HG03378 (cell line): Measurements from ENCODE around the gene KLHL29.

Source experiments
- ATAC-seq: cut with Tn5 transposase; IDR thresholded peaks from one replicate; pipeline ENCODE4 v1.9.1; 2021; ENCODE audit warnings: mild to moderate bottlenecking, moderate library complexity; ENCODE audit not compliant: unreplicated experiment

The KLHL29 gene

DNA sequence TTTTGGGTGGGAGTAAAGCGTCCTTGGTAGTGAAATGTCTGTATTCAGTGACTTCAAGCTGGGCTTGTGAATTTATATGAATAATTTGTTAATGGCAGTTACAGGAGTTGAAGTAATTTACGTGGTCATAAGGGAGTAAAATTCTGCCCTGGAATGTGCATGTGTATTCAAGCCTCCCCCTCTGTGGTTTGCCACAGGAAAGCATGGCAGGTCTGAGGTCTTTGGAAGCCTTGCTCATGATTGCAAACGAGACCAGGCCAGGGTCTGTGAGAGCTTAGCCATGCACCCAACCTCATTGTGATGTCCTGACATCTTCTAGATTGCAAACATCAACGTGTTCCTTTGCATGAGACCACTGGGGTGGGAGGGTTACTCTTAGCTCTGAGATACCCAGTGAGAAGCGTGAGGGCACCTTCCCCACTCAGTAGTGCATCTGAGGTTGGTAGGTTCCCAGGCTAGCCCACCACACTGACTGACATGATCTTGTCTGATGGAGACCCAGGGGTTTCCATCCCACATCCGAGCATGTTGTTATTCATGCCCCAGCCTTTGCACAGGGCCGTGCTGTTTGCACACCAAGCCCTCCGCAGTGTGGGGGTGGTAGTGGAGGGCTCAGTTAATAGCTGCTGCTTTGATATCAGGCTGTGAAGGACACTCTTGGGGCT lies 216.5 kb downstream of the KLHL29 start:
- ATAC-seq: no peak

DNA sequence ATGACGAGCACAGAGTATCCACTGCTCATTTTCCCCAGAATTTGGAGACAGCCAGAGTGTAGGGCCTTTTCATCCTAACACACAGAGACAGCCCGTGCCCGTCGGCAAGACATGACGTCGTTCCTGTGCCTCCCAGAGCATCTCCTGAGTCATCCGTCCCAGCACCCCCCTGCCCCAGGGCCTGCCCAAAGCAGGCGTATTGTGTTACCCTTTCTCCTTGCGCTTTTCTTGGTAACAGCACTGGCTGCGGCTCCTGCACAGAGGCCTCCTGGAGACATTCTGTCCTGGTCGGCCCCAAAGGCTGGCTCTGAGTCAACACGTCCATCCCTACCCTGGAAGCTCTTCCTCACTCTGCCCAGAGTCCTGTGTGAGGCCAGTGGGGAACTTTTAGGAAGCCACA lies 217.1 kb downstream of the KLHL29 start:
- ATAC-seq: no peak

DNA sequence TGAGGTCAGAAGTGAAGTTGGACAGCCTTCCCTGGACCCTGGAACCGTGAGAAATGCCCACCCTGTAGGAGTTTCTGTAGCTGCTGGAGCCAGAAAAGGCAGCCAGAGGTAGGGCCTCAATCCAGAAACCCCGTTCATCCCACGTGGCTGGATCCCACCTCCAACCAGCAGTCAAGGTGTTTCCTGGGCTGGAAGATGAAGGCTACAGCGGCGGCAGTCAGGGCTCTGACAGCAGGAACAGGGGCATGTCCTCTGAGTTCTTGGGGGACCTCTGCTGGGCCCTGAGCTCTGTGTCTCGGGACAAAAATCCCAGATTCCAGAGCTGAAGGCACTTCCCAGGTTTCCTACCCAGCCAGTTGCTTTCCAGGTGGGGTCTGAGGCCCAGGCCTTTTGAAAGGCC lies 218.2 kb downstream of the KLHL29 start:
- no peak for ATAC-seq

DNA sequence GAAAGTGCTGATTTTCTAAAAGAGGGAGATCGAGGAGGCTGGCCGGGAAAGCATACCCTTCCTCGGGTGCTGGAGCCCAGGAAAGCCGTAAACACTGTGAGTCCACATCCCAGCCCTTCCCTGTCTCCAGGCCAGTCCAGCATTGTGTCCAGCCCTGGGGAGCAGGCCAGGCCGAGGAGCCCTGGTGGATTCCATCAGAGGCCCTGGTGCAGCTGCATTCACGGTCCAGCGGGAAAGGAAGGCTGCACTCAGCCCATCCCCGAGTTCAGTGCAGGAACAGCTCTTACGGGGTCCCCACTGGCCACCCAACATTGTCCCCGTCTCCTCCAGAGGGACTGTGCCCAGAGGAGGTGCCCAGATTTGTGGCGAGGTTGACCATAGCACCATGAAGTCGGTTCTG lies 218.6 kb downstream of the KLHL29 start:
- ATAC-seq: no peak

DNA sequence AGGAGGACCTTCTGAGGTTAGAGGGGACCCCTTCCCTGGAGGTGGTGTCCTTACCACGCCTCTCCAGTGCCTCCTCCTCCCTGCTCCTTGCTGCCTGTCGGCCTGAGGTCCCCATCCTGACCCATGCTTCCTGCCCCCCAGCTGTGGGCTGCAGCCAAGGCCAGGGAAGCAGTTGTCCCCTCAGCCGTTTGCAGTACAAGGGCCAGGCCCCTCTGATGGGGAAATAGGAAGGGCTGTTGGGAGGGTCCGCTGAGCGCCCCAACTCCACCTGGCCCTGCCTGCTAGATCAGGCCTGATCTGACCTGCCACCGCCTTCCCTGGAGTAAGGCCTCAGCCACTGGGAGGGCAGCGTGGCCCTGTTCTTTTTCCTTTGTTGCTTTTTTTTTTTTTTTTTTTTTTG lies 219.8 kb downstream of the KLHL29 start:
- no peak for ATAC-seq

DNA sequence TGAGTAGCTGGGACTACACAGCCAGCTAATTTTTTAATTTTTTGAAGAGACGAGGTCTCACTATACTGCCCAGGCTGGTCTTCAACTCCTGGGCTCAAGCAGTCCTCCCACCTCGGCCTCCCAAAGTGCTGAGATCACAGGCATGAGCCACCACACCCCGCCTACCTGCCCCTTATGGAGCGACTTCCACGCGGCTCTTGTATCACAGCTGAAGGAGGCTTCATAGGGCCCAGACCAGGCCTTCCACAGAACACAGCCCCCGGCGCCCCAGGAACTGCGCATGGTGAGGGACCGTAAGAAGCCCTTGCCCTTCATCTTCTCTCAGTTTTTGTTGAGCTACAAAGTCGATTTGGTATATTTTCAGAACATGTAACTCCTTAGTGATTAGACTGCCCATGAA lies 220.3 kb downstream of the KLHL29 start:
- no peak for ATAC-seq

DNA sequence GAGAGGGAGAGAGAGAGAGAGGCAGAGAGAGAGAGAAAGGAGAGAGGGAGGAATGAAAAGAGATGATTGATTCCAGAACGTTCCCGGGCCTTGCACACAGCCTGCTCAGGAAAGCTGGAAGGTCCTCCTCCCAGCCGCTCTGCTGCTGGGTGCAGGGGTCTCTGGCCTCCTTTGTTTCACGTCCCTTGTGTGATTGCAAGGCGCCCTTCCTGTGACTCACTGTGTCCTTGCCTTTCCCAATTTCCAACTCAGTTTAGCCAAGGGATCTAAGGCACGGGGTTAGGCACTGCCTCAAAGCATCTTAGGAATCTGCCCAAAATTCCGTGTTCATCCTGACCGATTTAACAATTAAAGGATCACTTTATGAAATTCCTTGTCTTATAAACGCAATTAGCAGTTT lies 221.2 kb downstream of the KLHL29 start:
- no peak for ATAC-seq

DNA sequence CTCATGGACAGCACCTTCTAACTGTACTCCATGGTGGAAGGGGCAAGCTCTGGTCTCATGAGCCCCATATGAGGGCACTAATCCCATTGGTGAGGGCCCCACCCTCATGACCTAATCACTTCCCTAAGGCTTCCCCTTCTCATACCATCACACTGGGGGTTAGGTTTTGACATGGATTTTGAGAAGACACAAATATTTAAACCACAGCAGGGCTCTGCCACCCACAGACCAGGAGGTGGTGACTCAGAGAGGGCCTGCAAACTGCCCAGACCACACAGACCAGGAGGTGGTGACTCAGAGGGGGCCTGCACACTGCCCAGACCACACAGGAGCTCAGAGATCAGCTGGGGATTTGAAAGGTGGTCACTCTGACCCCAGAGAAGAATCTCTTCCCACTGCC lies 222.0 kb downstream of the KLHL29 start:
- ATAC-seq: no peak

DNA sequence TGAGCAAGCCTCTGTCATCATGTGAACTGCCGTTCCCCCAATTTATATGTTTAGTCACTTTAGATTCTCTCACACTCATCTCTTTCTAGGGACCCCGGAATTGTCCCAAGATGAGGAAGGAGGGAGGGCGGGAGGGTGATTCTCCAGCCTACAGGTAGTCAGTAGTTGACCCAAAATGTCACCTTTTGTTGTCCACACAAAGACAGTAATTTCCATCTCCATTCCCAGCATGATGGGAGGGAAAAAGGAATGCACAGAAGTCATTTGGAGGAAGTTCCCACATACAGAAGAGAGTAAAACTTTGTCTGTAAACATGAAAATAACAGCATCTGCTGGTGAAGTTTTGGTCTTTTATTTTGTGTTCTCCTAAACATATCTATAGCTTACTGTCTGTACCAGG lies 222.9 kb downstream of the KLHL29 start:
- no peak for ATAC-seq

DNA sequence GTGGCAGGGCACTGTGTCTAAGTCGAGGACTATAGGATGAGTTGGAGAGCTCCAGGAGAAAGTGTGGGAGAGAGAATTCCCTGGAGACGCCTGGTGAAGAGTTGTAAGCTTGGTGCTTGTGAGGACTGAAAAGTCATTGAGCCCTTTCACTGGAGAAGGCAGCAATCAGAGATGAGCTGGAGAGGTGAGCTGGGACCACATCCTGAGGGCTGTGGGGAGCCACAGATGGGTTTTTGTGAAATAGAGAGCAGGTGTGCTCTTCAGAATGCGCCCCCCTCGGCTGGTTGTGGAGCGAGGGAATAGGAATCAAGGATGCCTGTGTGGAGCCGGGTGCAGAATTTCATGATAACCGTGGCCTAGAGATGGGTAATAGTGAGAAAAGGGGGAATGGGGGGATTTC lies 224.3 kb downstream of the KLHL29 start:
- ATAC-seq: no peak

DNA sequence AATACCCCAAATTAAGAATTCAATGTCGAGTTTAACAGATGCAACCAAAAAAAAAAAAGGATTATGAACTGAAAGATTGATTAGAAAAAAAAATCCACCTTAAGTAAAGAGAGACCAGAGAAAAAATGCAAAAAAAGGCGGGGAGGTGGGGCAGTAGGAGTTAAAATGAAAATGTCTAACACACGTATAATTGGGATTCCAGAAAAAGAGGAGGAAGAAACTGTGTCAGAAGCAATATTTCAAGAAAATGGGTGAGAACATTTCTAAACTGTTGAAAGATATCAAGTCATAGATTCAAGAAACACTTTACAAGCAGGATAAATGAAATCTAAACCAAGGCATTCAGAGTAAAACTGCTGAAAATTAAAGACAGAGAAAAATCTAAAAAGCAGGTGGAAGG lies 226.9 kb downstream of the KLHL29 start:
- ATAC-seq: no peak

DNA sequence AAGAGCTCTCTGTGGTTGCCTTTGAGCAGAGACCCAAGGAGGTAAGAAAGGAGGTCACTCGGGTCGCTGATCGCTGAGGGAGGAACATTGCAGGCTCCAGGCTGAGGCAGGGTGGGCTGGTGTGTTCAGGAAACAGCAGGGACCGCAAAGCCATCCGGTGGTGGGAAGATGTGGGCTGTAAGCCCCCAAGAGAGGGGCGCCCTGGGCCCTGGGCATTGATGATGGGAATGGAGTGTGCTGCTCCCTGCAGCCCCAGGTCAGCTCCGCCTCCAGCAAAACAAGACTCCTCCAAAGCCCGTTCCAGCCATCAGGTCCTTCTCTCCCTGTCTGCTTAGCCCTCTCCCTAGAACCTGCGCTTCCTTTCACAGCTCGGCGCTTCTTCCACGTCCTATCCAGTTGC lies 229.7 kb downstream of the KLHL29 start:
- no peak for ATAC-seq

DNA sequence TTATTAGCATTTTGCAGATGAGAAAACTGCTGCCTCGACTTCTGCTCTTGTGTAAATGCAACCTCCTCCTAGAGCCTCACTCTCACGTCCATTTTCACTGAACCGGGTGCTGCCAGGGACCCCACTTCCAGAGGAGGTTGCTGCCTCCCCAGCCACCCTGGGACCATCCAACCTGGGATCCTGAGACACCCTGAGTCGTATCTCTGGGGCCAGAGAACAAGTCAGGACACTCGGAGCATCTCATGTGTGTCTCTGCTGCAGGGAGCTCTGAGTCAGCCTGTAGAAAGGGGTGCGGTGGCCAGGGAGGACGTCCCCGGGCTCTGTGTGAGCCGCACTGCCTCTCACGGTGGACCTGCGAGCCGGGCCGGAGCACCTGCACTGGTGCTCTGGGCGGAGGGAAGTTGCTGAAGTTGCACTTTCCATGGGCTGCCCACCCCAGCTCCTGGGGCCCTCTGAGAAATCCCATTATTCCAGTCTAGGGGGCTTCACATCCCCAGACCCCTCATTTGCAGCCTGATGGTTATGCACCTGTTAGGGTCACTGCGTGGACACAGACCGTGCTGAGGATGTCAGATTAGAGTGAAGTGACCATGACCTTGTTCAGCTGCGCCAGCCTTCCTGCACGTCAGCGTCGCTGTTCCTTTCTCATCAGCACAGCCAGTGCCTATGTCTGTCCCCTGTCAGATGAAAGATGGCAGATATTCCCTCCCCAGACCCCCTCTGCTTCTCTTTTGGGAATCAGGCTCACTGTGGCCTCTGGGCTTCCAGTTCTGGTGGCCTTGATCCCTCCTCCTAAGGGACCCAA lies 230.4 kb downstream of the KLHL29 start:
- no peak for ATAC-seq

DNA sequence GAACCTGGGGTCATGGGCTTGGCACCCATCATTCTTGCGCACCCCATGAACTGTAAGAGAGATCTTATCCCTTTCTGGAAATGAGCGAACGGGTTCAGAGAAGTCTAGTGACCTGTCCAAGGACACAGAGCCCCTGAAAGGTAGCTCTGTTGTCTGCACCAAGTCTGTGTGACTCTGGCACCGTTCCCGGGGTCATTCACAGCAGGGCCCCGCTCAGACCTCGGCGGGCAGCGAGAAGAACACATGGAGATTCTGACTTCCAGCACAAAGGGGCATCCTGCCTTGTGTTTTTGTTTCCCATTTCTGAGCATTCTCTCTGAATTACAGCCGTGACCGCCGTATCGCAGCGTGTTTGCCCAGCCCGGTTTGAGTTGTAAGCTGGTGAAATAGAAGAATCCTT lies 231.7 kb downstream of the KLHL29 start:
- no peak for ATAC-seq

DNA sequence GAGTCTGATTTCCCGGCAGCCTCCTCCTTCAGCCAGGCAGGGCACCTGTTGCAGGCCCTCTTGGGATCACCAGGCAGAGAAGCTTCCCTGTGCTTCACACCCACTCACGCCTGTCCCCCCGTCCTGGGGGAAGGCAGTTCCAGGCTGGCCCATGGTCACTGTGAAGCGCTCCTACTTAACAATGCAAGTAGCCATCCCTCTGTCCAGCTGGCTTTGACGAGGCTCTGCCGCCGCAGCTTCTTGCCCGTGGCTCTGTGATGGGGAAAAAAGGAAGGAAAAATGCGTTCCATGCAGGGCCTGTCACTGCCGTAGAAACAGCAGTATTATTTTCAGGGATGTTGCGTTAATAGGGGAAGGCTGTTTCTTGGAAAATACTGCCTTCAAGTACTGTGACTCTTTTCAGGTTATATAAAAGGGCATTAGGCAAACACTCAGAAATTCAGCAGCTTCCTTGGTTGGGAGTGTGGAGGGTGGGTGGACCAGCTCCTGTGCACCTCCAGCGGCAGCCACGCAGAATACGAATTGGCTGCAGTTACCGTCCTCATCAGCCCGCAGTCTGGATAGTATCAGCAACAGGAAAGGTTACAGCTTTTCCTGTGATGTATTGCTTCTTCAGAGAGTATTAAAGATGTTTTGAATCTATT lies 232.3 kb downstream of the KLHL29 start:
- ATAC-seq: no peak

DNA sequence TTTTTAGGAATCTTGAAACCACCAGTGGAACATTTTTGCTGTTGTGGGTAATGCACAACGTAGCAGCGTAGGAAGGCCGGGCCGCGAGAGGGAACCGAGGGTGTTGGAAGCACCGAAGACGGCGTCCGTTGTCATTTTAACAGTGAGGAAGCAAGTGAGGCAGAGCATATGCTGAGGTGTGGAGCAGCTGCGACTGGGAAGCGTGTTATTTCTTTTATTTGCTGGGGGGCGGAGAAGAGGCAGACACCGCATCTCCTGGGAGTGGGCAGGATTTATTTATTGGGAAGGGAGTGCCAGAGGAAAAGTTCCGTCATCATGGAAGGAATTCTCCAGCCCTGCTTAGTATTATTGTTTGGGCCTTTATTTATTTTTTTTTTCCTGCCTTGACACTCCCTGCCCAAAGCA lies 232.8 kb downstream of the KLHL29 start:
- no peak for ATAC-seq

DNA sequence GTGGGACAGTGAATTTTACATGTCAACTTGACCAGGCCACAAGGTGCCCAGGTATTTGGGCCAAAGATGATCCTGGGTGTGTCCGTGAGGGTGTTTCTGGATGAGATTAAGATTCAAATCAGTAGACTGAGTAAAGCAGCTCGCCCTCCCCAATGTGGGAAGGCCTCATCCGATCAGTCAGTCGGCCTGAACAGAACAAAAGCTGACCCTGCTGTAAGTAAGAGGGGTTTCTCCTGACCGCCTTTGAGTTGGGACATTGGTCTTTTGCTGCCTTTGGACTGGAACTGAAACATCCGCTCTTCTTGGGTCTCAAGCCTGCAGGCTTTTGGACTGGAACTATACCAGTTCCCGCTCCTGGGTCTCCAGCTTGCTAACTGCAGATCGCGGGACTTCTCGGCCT lies 233.3 kb downstream of the KLHL29 start:
- ATAC-seq: no peak

DNA sequence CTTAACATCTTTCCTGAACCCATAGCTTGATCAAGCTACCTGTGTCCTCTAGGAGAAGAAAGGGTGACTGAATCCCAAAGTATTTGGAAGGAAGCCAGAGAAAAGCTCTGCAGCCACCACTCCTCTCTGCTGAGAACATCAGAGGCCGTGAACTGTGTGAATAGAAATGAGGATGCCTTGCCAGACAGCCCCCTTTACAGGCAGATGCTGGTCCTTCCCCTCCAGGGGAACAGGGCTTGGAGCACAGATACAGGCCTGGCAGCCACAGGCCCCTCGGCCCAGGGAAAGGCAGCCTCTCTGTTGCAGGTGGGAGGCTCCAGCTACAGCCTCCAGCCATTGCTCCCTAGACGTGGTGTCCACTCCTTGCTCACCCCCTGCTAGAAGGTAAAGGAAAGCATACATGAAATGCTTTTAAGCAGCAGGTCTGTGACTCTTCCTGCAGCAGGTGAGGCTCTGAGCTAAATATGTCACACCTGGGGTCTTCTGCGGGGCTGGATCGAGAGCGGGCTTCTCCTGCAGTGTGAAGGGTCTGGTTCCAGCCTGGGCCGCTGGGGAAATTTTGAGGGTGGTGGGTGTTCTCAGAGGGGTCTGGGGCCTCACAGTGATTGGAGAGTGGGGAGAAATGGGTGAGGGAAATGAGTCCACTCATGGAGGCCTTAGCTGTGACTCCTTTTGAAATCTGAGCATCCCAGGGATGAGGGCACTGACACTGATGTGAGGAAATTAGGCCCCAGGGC lies 234.0 kb downstream of the KLHL29 start:
- no peak for ATAC-seq

DNA sequence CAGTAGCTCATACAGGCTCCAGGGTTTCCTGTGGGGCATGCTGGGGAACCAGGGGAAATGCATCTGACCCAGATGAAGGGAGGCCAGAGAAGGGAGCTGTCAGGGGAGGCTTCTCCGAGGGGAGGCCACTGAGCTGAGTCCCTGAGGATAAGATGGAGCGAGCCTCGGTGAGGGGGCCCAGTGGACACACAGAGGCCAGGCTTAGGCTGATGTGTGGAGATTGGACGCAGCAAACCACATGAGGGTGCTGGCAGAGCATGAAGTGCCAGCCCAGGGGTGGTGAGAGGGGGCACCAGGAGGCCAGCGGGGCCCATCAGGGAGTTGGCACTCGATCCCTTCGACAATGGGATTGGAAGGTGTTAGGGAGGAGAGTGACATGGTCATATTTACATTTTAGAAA lies 235.0 kb downstream of the KLHL29 start:
- no peak for ATAC-seq

DNA sequence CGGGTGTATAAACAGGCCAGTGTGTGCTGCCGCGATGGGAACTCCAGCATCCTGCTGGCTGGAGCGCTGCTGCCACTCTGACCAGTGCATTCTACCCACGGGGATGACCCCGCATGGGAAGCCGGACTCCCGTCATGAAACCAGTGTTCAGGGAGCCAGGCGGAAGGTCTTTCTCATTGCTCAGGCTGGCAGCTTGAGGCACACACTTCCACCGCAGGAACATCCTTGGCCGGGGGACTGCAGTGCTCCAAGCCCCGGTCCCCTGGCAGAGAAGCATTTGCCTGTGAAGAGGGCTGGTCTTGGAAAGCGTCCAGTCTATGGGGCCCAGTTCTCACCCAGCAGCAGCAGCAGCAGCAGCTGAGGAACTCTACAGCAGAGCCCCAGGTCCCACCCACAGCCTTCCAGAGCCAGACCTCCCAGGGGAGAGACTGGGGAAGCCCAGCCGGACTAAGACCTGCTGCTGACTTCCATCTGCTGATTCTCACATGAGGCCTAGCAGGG lies 235.9 kb downstream of the KLHL29 start:
- no peak for ATAC-seq

DNA sequence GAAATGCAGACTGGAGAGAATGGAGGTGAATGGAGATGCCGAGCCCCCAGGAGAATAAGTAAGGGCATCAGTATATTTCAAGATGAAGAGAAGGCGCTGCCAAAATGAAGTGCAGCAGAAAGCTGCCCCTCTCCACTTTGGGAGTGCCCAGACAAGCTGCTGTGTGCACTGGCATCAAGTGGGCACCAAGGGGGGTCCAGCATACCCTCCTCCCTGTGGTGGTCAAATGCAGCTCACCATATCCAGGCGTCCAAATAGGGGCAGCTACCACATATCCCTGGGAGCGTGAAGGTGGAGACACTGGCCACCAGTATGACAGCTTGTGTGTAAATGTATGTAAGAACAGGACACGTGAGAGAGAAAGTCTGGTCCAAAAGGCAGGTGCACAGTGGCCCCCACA lies 236.6 kb downstream of the KLHL29 start:
- no peak for ATAC-seq
